ENCODE measurements around the gene FNDC3A. TPM values are rescaled to one million over a fixed set of nuclear protein-coding genes. Genes with fewer than 3 reads are reported as not detected.
A peak's percentile ranks its signal among the peaks of the same experiment; 100 is the strongest.
"Not testable (repeated sequence)": the region's sequence is repeated elsewhere in the genome, so short reads cannot be mapped to it uniquely, and the experiment has no call there.

The FNDC3A gene
- total and polyA plus RNA-seq, 12 donors = 24.4 to 91.2 (median 62.4) TPM

DNA sequence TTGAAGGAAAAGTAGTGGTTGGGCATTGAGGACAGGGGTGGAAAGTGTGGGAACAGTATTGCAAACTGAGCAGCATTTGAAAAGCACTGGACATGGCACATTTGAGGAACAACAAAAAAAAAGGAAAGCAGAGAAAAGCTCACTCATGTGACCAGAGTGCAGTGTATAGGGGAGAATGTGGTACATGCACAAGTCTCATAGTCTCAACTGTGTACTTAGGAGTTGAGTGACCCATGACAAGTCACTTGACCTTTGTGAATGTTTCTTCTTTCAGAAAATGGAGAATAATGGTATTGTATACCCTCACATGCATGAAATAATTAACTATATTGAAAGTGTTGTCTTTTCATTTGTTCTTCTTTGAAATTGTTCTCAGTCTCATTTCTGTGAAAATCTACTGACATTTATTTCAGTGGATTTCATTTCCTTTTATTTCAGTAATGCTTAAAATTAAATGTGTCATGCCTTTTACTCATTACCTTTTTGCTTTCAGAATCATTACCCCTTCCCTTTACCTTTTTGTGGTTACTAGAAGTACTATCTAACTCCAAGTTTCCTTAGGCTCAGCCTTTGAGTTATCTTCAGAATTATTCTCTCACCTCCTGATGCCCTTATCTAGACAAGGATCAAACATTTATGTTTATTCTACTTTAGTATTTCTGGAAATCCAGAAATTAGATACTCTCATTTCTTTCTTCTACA is 165.3 kb downstream of the FNDC3A start:
- Histone ChIP-seq H3K27me3 (no peaks in the 10 kb centered on the region), H3K9me3 (replicated peaks in 1 of 3) (no peaks in the 10 kb centered on the region), H3K36me3 (replicated peaks in 1 of 2) (peaks cover 0 to 36% of the 10 kb centered on the region in 2 donors), H3K4me1 (replicated peaks in 1 of 2) (no peaks in the 10 kb centered on the region), H3K4me3 (no peak overlapping the region), H3K27ac (no peak overlapping the region)
- DNase-seq = no peak
- TF ChIP-seq, protein P1, sequence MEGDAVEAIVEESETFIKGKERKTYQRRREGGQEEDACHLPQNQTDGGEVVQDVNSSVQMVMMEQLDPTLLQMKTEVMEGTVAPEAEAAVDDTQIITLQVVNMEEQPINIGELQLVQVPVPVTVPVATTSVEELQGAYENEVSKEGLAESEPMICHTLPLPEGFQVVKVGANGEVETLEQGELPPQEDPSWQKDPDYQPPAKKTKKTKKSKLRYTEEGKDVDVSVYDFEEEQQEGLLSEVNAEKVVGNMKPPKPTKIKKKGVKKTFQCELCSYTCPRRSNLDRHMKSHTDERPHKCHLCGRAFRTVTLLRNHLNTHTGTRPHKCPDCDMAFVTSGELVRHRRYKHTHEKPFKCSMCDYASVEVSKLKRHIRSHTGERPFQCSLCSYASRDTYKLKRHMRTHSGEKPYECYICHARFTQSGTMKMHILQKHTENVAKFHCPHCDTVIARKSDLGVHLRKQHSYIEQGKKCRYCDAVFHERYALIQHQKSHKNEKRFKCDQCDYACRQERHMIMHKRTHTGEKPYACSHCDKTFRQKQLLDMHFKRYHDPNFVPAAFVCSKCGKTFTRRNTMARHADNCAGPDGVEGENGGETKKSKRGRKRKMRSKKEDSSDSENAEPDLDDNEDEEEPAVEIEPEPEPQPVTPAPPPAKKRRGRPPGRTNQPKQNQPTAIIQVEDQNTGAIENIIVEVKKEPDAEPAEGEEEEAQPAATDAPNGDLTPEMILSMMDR (IDR thresholded peaks at IDR 0.05) = no peak
- no peak for TF ChIP-seq POLR2A (IDR thresholded peaks at IDR 0.05)
- intact Hi-C loops (cut with DNase I) = no loop called here

GRCh38 chr13:49146950-49147355 is 171.2 kb downstream of the FNDC3A start:
- peak in 4 of 7 donors; percentile 43 to 65 (median 50) for DNase-seq
- no peaks in the 10 kb centered on the region for H3K27me3 ChIP-seq
- peaks cover 0 to 14% of the 10 kb centered on the region in 2 donors for H3K4me1 ChIP-seq (replicated peaks in 1 of 2)
- intact Hi-C loops (cut with DNase I) = no loop called here
- H3K4me3 ChIP-seq = peak overlapping the region in 1 of 4 donors; percentile 42
- TF ChIP-seq, protein P1 (IDR thresholded peaks at IDR 0.05) = no peak
- no peak for TF ChIP-seq POLR2A (IDR thresholded peaks at IDR 0.05)
- 3 to 11% (median 10%) methylated on average over 2 of the region's 2 CpGs for WGBS, 4 donors
- H3K27ac ChIP-seq = peak overlapping the region; percentile 35 to 83 (median 75)
- peaks cover 0 to 10% (median 0%) of the 10 kb centered on the region in 3 donors for H3K9me3 ChIP-seq (replicated peaks in 1 of 3)
- peaks cover 0 to 5% of the 10 kb centered on the region in 2 donors for H3K36me3 ChIP-seq (replicated peaks in 1 of 2)

- DNase-seq = no peak
- peaks cover 0 to 10% (median 0%) of the 10 kb centered on the region in 3 donors for H3K9me3 ChIP-seq (replicated peaks in 1 of 3)
- H3K36me3 ChIP-seq (replicated peaks in 1 of 2) = peaks cover 0 to 5% of the 10 kb centered on the region in 2 donors
- intact Hi-C loops (cut with DNase I) = no loop called here
- no peak overlapping the region for H3K27ac ChIP-seq
- TF ChIP-seq, protein P1 (IDR thresholded peaks at IDR 0.05) = no peak
- no peak for TF ChIP-seq POLR2A (IDR thresholded peaks at IDR 0.05)
- H3K4me1 ChIP-seq (replicated peaks in 1 of 2) = peaks cover 0 to 14% of the 10 kb centered on the region in 2 donors
- no peaks in the 10 kb centered on the region for H3K27me3 ChIP-seq
- WGBS, 4 donors = 98 to 100% (median 100%) methylated on average over 1 of the region's 1 CpG
- H3K4me3 ChIP-seq = no peak overlapping the region
Measured at GRCh38 chr13:49148405-49148804, 172.7 kb downstream of the FNDC3A start.

GRCh38 chr13:49157955-49158584 is 182.4 kb downstream of the FNDC3A start:
- WGBS, 4 donors = 93 to 97% (median 95%) methylated on average over 29 to 35 of the region's 35 CpGs
- H3K27ac ChIP-seq; DNase-seq; H3K4me3 ChIP-seq; H3K27me3 ChIP-seq; H3K9me3 ChIP-seq (replicated peaks in 1 of 3); H3K4me1 ChIP-seq (replicated peaks in 1 of 2); intact Hi-C loops (cut with DNase I); H3K36me3 ChIP-seq (replicated peaks in 1 of 2): not testable (repeated sequence)

GRCh38 chr13:49163162-49163561 is 187.4 kb downstream of the FNDC3A start:
- H3K27me3 ChIP-seq; H3K36me3 ChIP-seq (replicated peaks in 1 of 2); DNase-seq; H3K4me1 ChIP-seq (replicated peaks in 1 of 2); H3K27ac ChIP-seq; intact Hi-C loops (cut with DNase I); H3K4me3 ChIP-seq: not testable (repeated sequence)
- WGBS, 4 donors = 97 to 98% (median 97%) methylated on average over 5 to 8 of the region's 8 CpGs
- peaks cover 0 to 19% (median 0%) of the 10 kb centered on the region in 3 donors for H3K9me3 ChIP-seq (replicated peaks in 1 of 3)
